Peyer's patch (tissue), 4 donors: ENCODE measurements around the gene RAD51B.

Experiments used
- CTCF ChIP-seq, 6 experiments: fragments of 450-650 bp in 4 of 6; fragments of 200-600 bp in 2 of 6; sonication (generic) in 1 of 6; IDR thresholded peaks; one replicate each; pipeline ENCODE4 v1.5.1; 2017 to 2019; ENCODE audit warnings: antibody characterized with exemption in 6 of 6, mild to moderate bottlenecking in 3 of 6, moderate library complexity in 1 of 6
- POLR2A ChIP-seq, 2 donors: fragments of 450-650 bp; IDR thresholded peaks; one replicate each; pipeline ENCODE4 v1.5.1; 2017; ENCODE audit warnings: antibody characterized with exemption in 2 of 2, mild to moderate bottlenecking in 2 of 2, moderate library complexity in 2 of 2

- TF ChIP-seq CTCF (IDR thresholded peaks at IDR 0.05) (no peak), POLR2A (IDR thresholded peaks at IDR 0.05) (no peak)
These were observed 560.1 kb downstream of the RAD51B start for GRCh38 chr14:68379510-68380328.
